Keratinocyte (primary cell): Measurements from ENCODE around the gene NCOR1.

Experiments used
- EZH2 ChIP-seq: IDR thresholded peaks from one replicate; pipeline ENCODE4 v1.6.1; 2012; ENCODE audit warnings: inconsistent platforms, mild to moderate bottlenecking, low read length, moderate library complexity
- TF ChIP-seq, protein P1 (sequence below), 3 experiments: IDR thresholded peaks in 1 of 3; conservative IDR thresholded peaks in 1 of 3; optimal IDR thresholded peaks in 1 of 3; 2 replicates in 2 of 3; 3 replicates in 1 of 3; pipeline versions ENCODE3 to v1.5.1; 2011; ENCODE audit warnings: low read length in 3 of 3, mild to moderate bottlenecking in 3 of 3, moderate library complexity in 2 of 3, control low read depth in 1 of 3, inconsistent platforms in 1 of 3; ENCODE audit not compliant: insufficient read depth in 2 of 3; ENCODE audit errors: extremely low read depth in 1 of 3

GRCh38 chr17:16007439-16007838 lies 207.9 kb downstream of the NCOR1 start:
- TF ChIP-seq, protein P1, sequence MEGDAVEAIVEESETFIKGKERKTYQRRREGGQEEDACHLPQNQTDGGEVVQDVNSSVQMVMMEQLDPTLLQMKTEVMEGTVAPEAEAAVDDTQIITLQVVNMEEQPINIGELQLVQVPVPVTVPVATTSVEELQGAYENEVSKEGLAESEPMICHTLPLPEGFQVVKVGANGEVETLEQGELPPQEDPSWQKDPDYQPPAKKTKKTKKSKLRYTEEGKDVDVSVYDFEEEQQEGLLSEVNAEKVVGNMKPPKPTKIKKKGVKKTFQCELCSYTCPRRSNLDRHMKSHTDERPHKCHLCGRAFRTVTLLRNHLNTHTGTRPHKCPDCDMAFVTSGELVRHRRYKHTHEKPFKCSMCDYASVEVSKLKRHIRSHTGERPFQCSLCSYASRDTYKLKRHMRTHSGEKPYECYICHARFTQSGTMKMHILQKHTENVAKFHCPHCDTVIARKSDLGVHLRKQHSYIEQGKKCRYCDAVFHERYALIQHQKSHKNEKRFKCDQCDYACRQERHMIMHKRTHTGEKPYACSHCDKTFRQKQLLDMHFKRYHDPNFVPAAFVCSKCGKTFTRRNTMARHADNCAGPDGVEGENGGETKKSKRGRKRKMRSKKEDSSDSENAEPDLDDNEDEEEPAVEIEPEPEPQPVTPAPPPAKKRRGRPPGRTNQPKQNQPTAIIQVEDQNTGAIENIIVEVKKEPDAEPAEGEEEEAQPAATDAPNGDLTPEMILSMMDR (optimal IDR thresholded peaks at IDR 0.05 in 1 of 3, IDR thresholded peaks at IDR 0.05 in 1 of 3, conservative IDR thresholded peaks at IDR 0.05 in 1 of 3; ENCODE audit: extremely low read depth in 1 of 3, insufficient read depth in 2 of 3, low read length in 3 of 3): no peak
- TF ChIP-seq EZH2: no peak
